Mesenchymal stem cell (in vitro differentiated cells and primary cell): ENCODE data around the gene RNF148.

Experiments used
- DNase-seq: peaks from one replicate; pipeline ENCODE4 v3.0.0-alpha.2; 2013
- H2AFZ ChIP-seq: one replicate; pipeline ENCODE4 v1.6.1; 2013; ENCODE audit warnings: low read depth, mild to moderate bottlenecking, control low read depth, inconsistent platforms, low read length, moderate library complexity
- H2AK5ac ChIP-seq: 2 replicates; pipeline ENCODE4 v1.6.1; 2013; ENCODE audit warnings: low read length, moderate library complexity, mild to moderate bottlenecking, inconsistent platforms; ENCODE audit not compliant: severe bottlenecking
- H2BK120ac ChIP-seq: one replicate; pipeline ENCODE4 v1.6.1; 2013; ENCODE audit warnings: low read depth, mild to moderate bottlenecking, inconsistent platforms, low read length, moderate library complexity
- H2BK12ac ChIP-seq, 2 experiments: one replicate each; pipeline ENCODE4 v1.6.1; 2013; ENCODE audit warnings: inconsistent platforms in 2 of 2, low read length in 2 of 2, mild to moderate bottlenecking in 2 of 2, moderate library complexity in 2 of 2, control low read depth in 1 of 2
- H2BK15ac ChIP-seq: one replicate; pipeline ENCODE4 v1.6.1; 2013; ENCODE audit warnings: mild to moderate bottlenecking, low read depth, inconsistent platforms; ENCODE audit not compliant: poor library complexity, severe bottlenecking
- H2BK5ac ChIP-seq: 2 replicates; pipeline ENCODE4 v1.6.1; 2013; ENCODE audit warnings: low read depth, mild to moderate bottlenecking, low read length, control low read depth, inconsistent platforms; ENCODE audit not compliant: poor library complexity, severe bottlenecking
- H3K14ac ChIP-seq, 2 experiments: one replicate each; pipeline ENCODE4 v1.6.1; 2013; ENCODE audit warnings: inconsistent platforms in 2 of 2, low read length in 2 of 2, control low read depth in 1 of 2, mild to moderate bottlenecking in 1 of 2, moderate library complexity in 1 of 2
- H3K18ac ChIP-seq, 2 experiments: one replicate each; pipeline ENCODE4 v1.6.1; 2013; ENCODE audit warnings: inconsistent platforms in 2 of 2, low read length in 2 of 2, control low read depth in 1 of 2, low read depth in 1 of 2, mild to moderate bottlenecking in 1 of 2
- H3K23ac ChIP-seq, 2 experiments: one replicate each; pipeline ENCODE4 v1.6.1; 2013; ENCODE audit warnings: inconsistent platforms in 2 of 2, low read length in 2 of 2, mild to moderate bottlenecking in 2 of 2, moderate library complexity in 2 of 2, control low read depth in 1 of 2
- H3K27ac ChIP-seq: 2 replicates; pipeline ENCODE4 v1.5.1; 2013; ENCODE audit warnings: mild to moderate bottlenecking, moderate library complexity, low read length, control low read depth, inconsistent platforms; ENCODE audit not compliant: poor library complexity, severe bottlenecking
- H3K27me3 ChIP-seq, 2 experiments: 2 replicates each; pipeline versions ENCODE4 v1.6.1 to v1.7.0; 2013; ENCODE audit warnings: low read length in 2 of 2, mild to moderate bottlenecking in 2 of 2, moderate library complexity in 2 of 2, control low read depth in 1 of 2, inconsistent platforms in 1 of 2; ENCODE audit not compliant: control insufficient read depth in 1 of 2, insufficient read depth in 1 of 2
- H3K36me3 ChIP-seq, 2 experiments: 2 replicates each; pipeline versions ENCODE4 v1.6.1 to v1.7.0; 2013; ENCODE audit warnings: low read length in 2 of 2, control low read depth in 1 of 2, inconsistent platforms in 1 of 2, low read depth in 1 of 2, mild to moderate bottlenecking in 1 of 2; ENCODE audit not compliant: insufficient read depth in 2 of 2, control insufficient read depth in 1 of 2
- H3K4ac ChIP-seq, 2 experiments: one replicate each; pipeline ENCODE4 v1.6.1; 2013; ENCODE audit warnings: inconsistent platforms in 2 of 2, low read length in 2 of 2, mild to moderate bottlenecking in 2 of 2, moderate library complexity in 2 of 2, control low read depth in 1 of 2, low read depth in 1 of 2
- H3K4me1 ChIP-seq: 2 replicates; pipeline ENCODE4 v1.6.1; 2013; ENCODE audit warnings: low read depth, low read length, control low read depth; ENCODE audit not compliant: control insufficient read depth, insufficient read depth
- H3K4me2 ChIP-seq: 2 replicates; pipeline ENCODE4 v1.6.1; 2013; ENCODE audit warnings: low read length, mild to moderate bottlenecking, inconsistent platforms; ENCODE audit not compliant: poor library complexity, severe bottlenecking
- H3K4me3 ChIP-seq, 2 experiments: 2 replicates each; pipeline versions ENCODE4 v1.5.1 to v1.7.0; 2013; ENCODE audit warnings: low read length in 2 of 2, mild to moderate bottlenecking in 2 of 2, control low read depth in 1 of 2, low read depth in 1 of 2; ENCODE audit not compliant: insufficient read depth in 1 of 2
- H3K79me1 ChIP-seq: replicated peaks from 2 replicates; pipeline ENCODE4 v1.6.1; 2013; ENCODE audit warnings: mild to moderate bottlenecking, control low read depth, low read length, inconsistent platforms; ENCODE audit not compliant: poor library complexity, severe bottlenecking
- H3K9ac ChIP-seq: 2 replicates; pipeline ENCODE4 v1.7.0; 2013; ENCODE audit warnings: mild to moderate bottlenecking, low read length, moderate library complexity
- H3K9me3 ChIP-seq: 2 replicates; pipeline ENCODE4 v1.7.0; 2013; ENCODE audit warnings: mild to moderate bottlenecking, low read length; ENCODE audit not compliant: control insufficient read depth
- H4K8ac ChIP-seq: one replicate; pipeline ENCODE4 v1.6.1; 2013; ENCODE audit warnings: inconsistent platforms, mild to moderate bottlenecking, low read length, moderate library complexity
- H4K91ac ChIP-seq: one replicate; pipeline ENCODE4 v1.6.1; 2013; ENCODE audit warnings: mild to moderate bottlenecking, low read length, inconsistent platforms
- WGBS: methylation state at CpG from one replicate; pipeline ENCODE4 v1.1.7; 2013; ENCODE audit warnings: mixed read lengths; 5-methylcytosine and 5-hydroxymethylcytosine counted together

RNF148 gene

GRCh38 chr7:122717356-122718089 is 14.8 kb upstream of the RNF148 start:
- no peak overlapping the region for H3K23ac ChIP-seq
- H3K36me3 ChIP-seq: no peaks in the 10 kb centered on the region
- H3K79me1 ChIP-seq: no peaks in the 10 kb centered on the region
- H3K4me3 ChIP-seq: no peak overlapping the region
- 77% methylated on average over 4 of the region's 6 CpGs for WGBS
- no peak overlapping the region for H3K9ac ChIP-seq
- no peaks in the 10 kb centered on the region for H3K27me3 ChIP-seq
- no peak for DNase-seq
- no peak overlapping the region for H3K18ac ChIP-seq
- no peak overlapping the region for H4K91ac ChIP-seq
- H2BK120ac ChIP-seq: no peak overlapping the region
- no peak overlapping the region for H2BK15ac ChIP-seq
- no peaks in the 10 kb centered on the region for H3K9me3 ChIP-seq
- no peak overlapping the region for H2BK5ac ChIP-seq
- H4K8ac ChIP-seq: no peak overlapping the region
- no peak overlapping the region for H3K4me2 ChIP-seq
- H3K4ac ChIP-seq: no peak overlapping the region
- no peak overlapping the region for H2AFZ ChIP-seq
- H2BK12ac ChIP-seq: no peak overlapping the region
- H3K27ac ChIP-seq: no peak overlapping the region
- H3K4me1 ChIP-seq: no peaks in the 10 kb centered on the region
- H3K14ac ChIP-seq: no peak overlapping the region
- no peak overlapping the region for H2AK5ac ChIP-seq

GRCh38 chr7:122715183-122715582 is 12.5 kb upstream of the RNF148 start:
- Histone ChIP-seq H3K27ac (no peak overlapping the region), H4K8ac (no peak overlapping the region), H3K9ac (no peak overlapping the region), H3K14ac (no peak overlapping the region), H3K4me3 (no peak overlapping the region), H4K91ac (no peak overlapping the region), H2BK5ac (no peak overlapping the region), H3K4ac (no peak overlapping the region), H2BK12ac (no peak overlapping the region), H3K36me3 (no peaks in the 10 kb centered on the region), H3K4me1 (no peaks in the 10 kb centered on the region), H2AFZ (no peak overlapping the region), H3K4me2 (no peak overlapping the region), H2BK15ac (no peak overlapping the region), H3K27me3 (no peaks in the 10 kb centered on the region), H2BK120ac (no peak overlapping the region), H3K9me3 (no peaks in the 10 kb centered on the region), H3K18ac (no peak overlapping the region), H2AK5ac (no peak overlapping the region), H3K23ac (no peak overlapping the region), H3K79me1 (no peaks in the 10 kb centered on the region)
- no peak for DNase-seq
- 93% methylated on average over 3 of the region's 3 CpGs for WGBS

- no peak overlapping the region for H3K27ac ChIP-seq
- no peak overlapping the region for H4K8ac ChIP-seq
- H3K4ac ChIP-seq: no peak overlapping the region
- no peak for DNase-seq
- H3K9me3 ChIP-seq: no peaks in the 10 kb centered on the region
- no peak overlapping the region for H3K14ac ChIP-seq
- H3K36me3 ChIP-seq: no peaks in the 10 kb centered on the region
- no peak overlapping the region for H3K18ac ChIP-seq
- H2AFZ ChIP-seq: no peak overlapping the region
- H2AK5ac ChIP-seq: no peak overlapping the region
- no peak overlapping the region for H3K4me3 ChIP-seq
- H2BK120ac ChIP-seq: no peak overlapping the region
- H3K23ac ChIP-seq: no peak overlapping the region
- no peak overlapping the region for H2BK5ac ChIP-seq
- H2BK15ac ChIP-seq: no peak overlapping the region
- no peaks in the 10 kb centered on the region for H3K27me3 ChIP-seq
- H3K79me1 ChIP-seq: no peaks in the 10 kb centered on the region
- H3K4me2 ChIP-seq: no peak overlapping the region
- H2BK12ac ChIP-seq: no peak overlapping the region
- no peak overlapping the region for H3K9ac ChIP-seq
- no CpG with 5 or more reads among the region's 1 CpG for WGBS
- H3K4me1 ChIP-seq: no peaks in the 10 kb centered on the region
- H4K91ac ChIP-seq: no peak overlapping the region
Observed at GRCh38 chr7:122710916-122711315, 8.2 kb upstream of the RNF148 start.

GRCh38 chr7:122709930-122710646 is 7.4 kb upstream of the RNF148 start:
- Histone ChIP-seq H3K23ac (no peak overlapping the region), H3K4me1 (no peaks in the 10 kb centered on the region), H3K4ac (no peak overlapping the region), H3K36me3 (no peaks in the 10 kb centered on the region), H3K27me3 (no peaks in the 10 kb centered on the region), H3K14ac (no peak overlapping the region), H3K4me3 (no peak overlapping the region), H3K79me1 (no peaks in the 10 kb centered on the region), H3K9me3 (no peaks in the 10 kb centered on the region), H2BK5ac (no peak overlapping the region), H2BK12ac (no peak overlapping the region), H3K18ac (no peak overlapping the region), H4K91ac (no peak overlapping the region), H2BK120ac (no peak overlapping the region), H2AK5ac (no peak overlapping the region), H2BK15ac (no peak overlapping the region), H3K27ac (no peak overlapping the region), H4K8ac (no peak overlapping the region), H3K4me2 (no peak overlapping the region), H2AFZ (no peak overlapping the region), H3K9ac (no peak overlapping the region)
- no peak for DNase-seq
- WGBS: 74% methylated on average over 6 of the region's 7 CpGs
